Measurements from ENCODE around the gene SOS2. TPM values are rescaled to one million over a fixed set of nuclear protein-coding genes. Genes with fewer than 3 reads are reported as not detected.

The SOS2 gene
- total and polyA plus RNA-seq, 10 of the 15 experiments (the other 5 are each of a cell fraction or from before 2014, with no cell fraction given) = 2.1 to 16.8 (median 8.4) TPM

- ChIA-PET CTCF (interaction anchor here (0.5 to 13.7 kb wide), 6 partner anchors 68 to 511 kb away, joined by 3 to 243 read pairs (median 14); partner anchors contain the start of gene NEMF), RAD21 (ENCODE audit: unreplicated experiment) (interaction anchor here (0.9 to 3.2 kb wide), 5 partner anchors 10 to 254 kb away, joined by 3 to 24 read pairs (median 3); partner anchors contain the start of genes NEMF and VCPKMT), POLR2A (interaction anchor here (0.5 to 1.3 kb wide), 3 partner anchors 177 to 244 kb away, joined by 3 read pairs; no protein-coding TSS in a partner anchor), SMC1A (ENCODE audit: uncharacterized antibody, unreplicated experiment) (interaction anchor here (1.0 to 4.1 kb wide), 5 partner anchors 226 to 253 kb away, joined by 3 to 28 read pairs (median 4); partner anchors contain the start of gene NEMF)
- no peaks in the 10 kb centered on the region for H3K27me3 ChIP-seq (replicated peaks in 1 of 2; ENCODE audit: control insufficient read depth in 2 of 2, insufficient read depth in 2 of 2, low read length in 1 of 2)
- no peaks in the 10 kb centered on the region for H4K20me1 ChIP-seq (ENCODE audit: control insufficient read depth, insufficient read depth)
- H3K4me1 ChIP-seq (ENCODE audit: control insufficient read depth, insufficient read depth, low read length) = peaks cover 11% of the 10 kb centered on the region
- peaks cover 3% of the 10 kb centered on the region; the same call in 1 of the 3 replicates for H3K9me3 ChIP-seq (replicated peaks; ENCODE audit: control insufficient read depth, insufficient read depth, low read length)
- 60% methylated on average over 4 of the region's 4 CpGs for WGBS (ENCODE audit: insufficient coverage, insufficient replicate concordance, low lambda C conversion rate, missing lambda C conversion rate)
- intact Hi-C loops (cut with micrococcal nuclease; ENCODE audit: unreplicated experiment) (no loop called here), in situ Hi-C loops (cut with MboI) (no loop called here)
- no peak overlapping the region for H3K27ac ChIP-seq (ENCODE audit: control insufficient read depth, insufficient read depth)
- no peak for FAIRE-seq
- H3K4me2 ChIP-seq (ENCODE audit: control insufficient read depth, insufficient read depth) = no peak overlapping the region
- TF ChIP-seq POLR2AphosphoS5 (IDR thresholded peaks at IDR 0.05; ENCODE audit: low read length) = peak; percentile 12; the same call in 1 of the 2 replicates
- TF ChIP-seq, protein P1, sequence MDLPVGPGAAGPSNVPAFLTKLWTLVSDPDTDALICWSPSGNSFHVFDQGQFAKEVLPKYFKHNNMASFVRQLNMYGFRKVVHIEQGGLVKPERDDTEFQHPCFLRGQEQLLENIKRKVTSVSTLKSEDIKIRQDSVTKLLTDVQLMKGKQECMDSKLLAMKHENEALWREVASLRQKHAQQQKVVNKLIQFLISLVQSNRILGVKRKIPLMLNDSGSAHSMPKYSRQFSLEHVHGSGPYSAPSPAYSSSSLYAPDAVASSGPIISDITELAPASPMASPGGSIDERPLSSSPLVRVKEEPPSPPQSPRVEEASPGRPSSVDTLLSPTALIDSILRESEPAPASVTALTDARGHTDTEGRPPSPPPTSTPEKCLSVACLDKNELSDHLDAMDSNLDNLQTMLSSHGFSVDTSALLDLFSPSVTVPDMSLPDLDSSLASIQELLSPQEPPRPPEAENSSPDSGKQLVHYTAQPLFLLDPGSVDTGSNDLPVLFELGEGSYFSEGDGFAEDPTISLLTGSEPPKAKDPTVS (IDR thresholded peaks at IDR 0.05; ENCODE audit: low read depth, low read length) = no peak
- H3K9ac ChIP-seq (ENCODE audit: control insufficient read depth, insufficient read depth, low read length) = no peak overlapping the region
- no peak for DNase-seq (ENCODE audit: low read depth, low spot score)
- no peak overlapping the region for H3K4me3 ChIP-seq
- peaks cover 0 to 17% of the 10 kb centered on the region in 2 experiments; a peak in 3 of 4 replicates for H3K36me3 ChIP-seq (ENCODE audit: control insufficient read depth in 2 of 2, insufficient read depth in 2 of 2, low read length in 1 of 2)
- H2AFZ ChIP-seq (ENCODE audit: control insufficient read depth, low read depth, low read length) = no peak overlapping the region
- H3K79me2 ChIP-seq (ENCODE audit: control insufficient read depth, insufficient read depth, low read length) = peaks cover 7% of the 10 kb centered on the region
- no peak for ATAC-seq
- no TSS peak for BruUV-seq (replicated peaks)
Measured at GRCh38 chr14:50106178-50106577, 125.2 kb downstream of the SOS2 start.

- SMC1A ChIA-PET (ENCODE audit: uncharacterized antibody, unreplicated experiment) = interaction anchor here (0.9 to 6.3 kb wide), 27 partner anchors 9 to 266 kb away, joined by 3 to 68 read pairs (median 6); partner anchors contain the start of genes ARF6 and NEMF
- no peaks in the 10 kb centered on the region; a peak in 2 of 4 replicates for H3K36me3 ChIP-seq (ENCODE audit: control insufficient read depth in 2 of 2, insufficient read depth in 2 of 2, low read length in 1 of 2)
- H3K27ac ChIP-seq (ENCODE audit: control insufficient read depth, insufficient read depth) = no peak overlapping the region
- CTCF ChIA-PET = interaction anchor here (0.9 to 13.7 kb wide), 14 partner anchors 9 to 275 kb away, joined by 3 to 243 read pairs (median 7); partner anchors contain the start of gene NEMF
- 94% methylated on average over 6 of the region's 6 CpGs for WGBS (ENCODE audit: insufficient coverage, insufficient replicate concordance, low lambda C conversion rate, missing lambda C conversion rate)
- POLR2A ChIA-PET = interaction anchor here (1.0 to 1.7 kb wide), 5 partner anchors 16 to 469 kb away, joined by 3 to 12 read pairs (median 5); no protein-coding TSS in a partner anchor
- FAIRE-seq (no peak), ATAC-seq (no peak), DNase-seq (ENCODE audit: low read depth, low spot score) (no peak)
- in situ Hi-C loops (cut with MboI) (no loop called here), intact Hi-C loops (cut with micrococcal nuclease; ENCODE audit: unreplicated experiment) (no loop called here)
- no peak overlapping the region for H3K4me3 ChIP-seq
- RAD21 ChIA-PET (ENCODE audit: unreplicated experiment) = interaction anchor here (1.0 to 3.4 kb wide), 16 partner anchors 11 to 469 kb away, joined by 3 to 26 read pairs (median 10); partner anchors contain the start of genes DNAAF2 and NEMF
- H3K4me1 ChIP-seq (ENCODE audit: control insufficient read depth, insufficient read depth, low read length) = no peaks in the 10 kb centered on the region
- no peak overlapping the region for H3K4me2 ChIP-seq (ENCODE audit: control insufficient read depth, insufficient read depth)
- BruUV-seq (replicated peaks) = no TSS peak
- no peaks in the 10 kb centered on the region for H4K20me1 ChIP-seq (ENCODE audit: control insufficient read depth, insufficient read depth)
- H2AFZ ChIP-seq (ENCODE audit: control insufficient read depth, low read depth, low read length) = no peak overlapping the region
- no peak for TF ChIP-seq ATF2 (IDR thresholded peaks at IDR 0.05; ENCODE audit: low read length)
- TF ChIP-seq EZH2 (IDR thresholded peaks at IDR 0.05; ENCODE audit: borderline replicate concordance, control insufficient read depth, low read depth, low read length) = no peak
- no peak for TF ChIP-seq SIN3A (IDR thresholded peaks at IDR 0.05; ENCODE audit: low read depth, low read length)
- TF ChIP-seq STAT3 (IDR thresholded peaks at IDR 0.05; ENCODE audit: low read depth, low read length) = no peak
- TF ChIP-seq STAT1 (conservative IDR thresholded peaks at IDR 0.05) = no peak
- no peak for TF ChIP-seq KLF5 (IDR thresholded peaks at IDR 0.05; ENCODE audit: partially characterized antibody)
- no peak for TF ChIP-seq SMARCA5 (IDR thresholded peaks at IDR 0.05)
- TF ChIP-seq RB1 (IDR thresholded peaks at IDR 0.05; ENCODE audit: borderline replicate concordance) = no peak
- no peak overlapping the region for H3K9ac ChIP-seq (ENCODE audit: control insufficient read depth, insufficient read depth, low read length)
- H3K79me2 ChIP-seq (ENCODE audit: control insufficient read depth, insufficient read depth, low read length) = no peaks in the 10 kb centered on the region
- no peaks in the 10 kb centered on the region for H3K27me3 ChIP-seq (replicated peaks in 1 of 2; ENCODE audit: control insufficient read depth in 2 of 2, insufficient read depth in 2 of 2, low read length in 1 of 2)
- no peaks in the 10 kb centered on the region for H3K9me3 ChIP-seq (replicated peaks; ENCODE audit: control insufficient read depth, insufficient read depth, low read length)
Measured at GRCh38 chr14:50103558-50103957, 127.8 kb downstream of the SOS2 start.
